GM04503 (cell line): ENCODE measurements around the gene ALPG.
"Not testable (repeated sequence)": the region's sequence is repeated elsewhere in the genome, so short reads cannot be mapped to it uniquely, and the experiment has no call there.

Experiments
- DNase-seq: peaks from one replicate; pipeline ENCODE4 v3.0.0-alpha.2; 2012; ENCODE audit warnings: low read depth

The ALPG gene

DNA sequence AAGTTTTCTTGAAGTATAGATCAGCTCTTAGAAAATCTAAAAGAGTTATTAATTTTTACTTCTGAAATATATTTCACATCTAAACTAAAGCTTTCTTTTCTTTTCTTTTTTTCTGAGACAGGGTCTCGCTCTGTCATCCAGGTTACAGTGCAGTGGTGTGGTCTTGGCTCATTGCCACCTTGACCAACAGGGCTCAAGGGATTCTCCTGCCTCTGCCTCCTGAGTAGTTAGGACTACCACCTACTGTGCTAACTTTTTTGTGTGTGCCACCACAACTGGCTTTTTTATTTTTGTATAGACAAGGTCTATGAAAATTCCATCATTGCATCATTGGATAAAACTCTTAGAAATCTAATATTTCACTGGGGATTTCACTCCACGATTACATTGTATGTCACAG is 10.0 kb upstream of the ALPG start:
- no peak for DNase-seq

DNA sequence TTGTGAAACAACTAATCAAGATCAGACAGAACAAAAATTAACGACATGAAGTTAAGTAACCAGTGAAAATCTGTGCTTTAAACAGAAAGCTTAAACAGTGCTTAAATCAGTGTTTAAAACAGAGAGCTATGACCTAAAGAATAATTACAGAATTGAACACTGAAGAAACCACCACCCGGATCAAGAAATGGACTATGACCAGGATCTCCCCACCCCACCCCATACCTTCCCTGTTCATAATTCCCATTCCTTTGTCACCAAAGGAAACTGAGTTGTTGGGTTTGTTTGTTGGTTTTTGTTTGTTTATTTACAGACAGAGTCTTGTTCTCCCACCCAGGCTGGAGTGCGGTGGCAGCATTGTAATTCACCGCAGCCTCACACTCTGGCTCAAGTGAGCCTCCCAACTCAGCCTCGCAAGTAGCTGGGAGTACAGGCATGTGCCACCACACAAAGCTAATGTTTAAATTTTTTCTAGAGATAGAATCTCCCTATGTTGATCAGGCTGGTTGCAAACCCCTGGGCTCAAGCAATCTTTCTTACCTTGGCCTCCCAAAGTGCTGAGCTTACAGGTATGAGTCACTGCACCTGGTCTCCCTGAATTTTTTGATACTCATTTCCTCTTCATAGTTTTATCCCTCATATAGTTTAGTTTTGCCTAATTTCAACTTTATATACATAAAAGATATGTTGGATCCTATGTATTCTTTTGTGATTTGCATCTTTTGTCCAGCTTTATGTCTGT is 8.2 kb upstream of the ALPG start:
- DNase-seq, result no peak

DNA sequence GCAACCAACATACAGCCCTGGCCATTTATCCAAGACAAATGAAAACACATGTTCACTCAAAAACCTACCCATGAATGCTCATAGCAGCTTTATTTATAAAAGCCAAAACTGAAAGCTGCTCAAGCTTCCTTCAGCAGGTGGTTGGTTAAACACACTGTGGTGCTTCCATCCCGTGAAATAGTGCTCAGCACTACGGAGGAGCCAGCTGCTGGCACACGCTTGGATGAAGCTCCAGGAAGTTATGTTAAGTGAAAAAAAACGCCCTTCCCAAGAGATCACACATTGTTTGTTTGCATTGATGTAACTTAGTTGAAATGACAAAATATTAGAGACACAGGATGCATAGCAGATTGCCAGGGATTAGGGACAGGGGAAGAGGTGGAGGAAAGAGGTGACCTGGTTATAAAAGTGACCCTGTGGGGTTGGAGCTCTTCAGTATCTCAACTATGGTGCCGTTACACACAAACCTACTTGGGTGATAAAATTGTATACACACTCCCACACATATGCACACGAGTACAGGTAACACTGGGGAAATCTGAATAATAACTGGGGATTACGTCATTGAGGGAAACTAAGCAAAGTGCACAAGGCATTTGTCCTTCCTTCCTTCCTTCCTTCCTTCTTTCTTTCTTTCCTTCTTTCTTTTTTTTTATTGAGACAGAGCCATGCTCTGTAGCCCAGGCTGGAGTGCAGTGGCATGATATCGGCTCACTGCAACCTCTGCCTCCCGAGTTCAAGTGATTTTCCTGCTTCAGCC is 6.2 kb upstream of the ALPG start:
- no peak for DNase-seq

DNA sequence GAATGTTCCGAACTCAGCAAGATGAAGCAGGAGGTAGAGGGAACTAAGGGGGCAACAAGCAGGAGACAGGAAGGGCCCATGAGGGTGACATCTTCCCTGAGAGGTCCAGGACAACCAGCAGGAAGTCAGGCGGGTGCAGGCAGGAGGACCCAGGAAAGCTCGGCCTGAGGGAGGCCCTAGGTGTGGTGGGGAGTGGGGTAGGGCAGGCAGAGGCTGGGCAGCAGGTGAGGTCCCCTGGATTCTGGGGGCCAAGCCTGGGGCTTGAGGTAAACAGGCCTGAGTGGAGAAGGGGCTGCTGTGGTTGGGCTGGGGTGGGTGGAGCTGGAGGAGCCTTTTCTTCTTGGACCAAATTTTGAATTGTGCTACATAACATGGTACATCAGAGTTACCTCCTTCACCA is 4.1 kb upstream of the ALPG start:
- no peak for DNase-seq

DNA sequence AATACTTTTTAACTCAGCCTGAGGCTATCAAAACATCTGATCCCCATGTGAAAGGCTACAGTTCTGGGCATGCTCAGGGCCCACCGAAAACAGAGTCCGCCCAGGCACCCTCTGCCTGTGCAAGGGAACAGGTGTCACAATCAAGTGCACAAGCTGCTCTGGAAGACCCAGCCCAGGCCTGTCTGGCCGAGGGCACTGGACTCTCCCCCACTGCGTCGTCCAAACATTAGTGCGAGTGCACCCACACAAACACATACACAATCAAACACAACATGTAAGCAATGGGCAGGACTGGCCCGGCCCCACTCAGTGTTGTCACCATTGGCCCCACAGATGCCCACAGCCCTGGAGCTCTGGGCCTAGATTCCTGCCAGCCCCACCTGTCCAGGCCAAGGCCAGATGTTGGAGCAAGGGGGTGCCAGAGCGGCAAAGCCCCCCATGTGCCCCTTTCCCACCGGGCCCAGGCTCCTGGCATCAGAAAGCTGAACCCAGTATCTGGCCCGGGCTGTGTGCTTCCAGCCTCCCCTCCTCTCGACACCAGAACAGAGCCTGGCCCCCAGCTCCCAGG is 617 bp upstream of the ALPG start:
- no peak for DNase-seq

DNA sequence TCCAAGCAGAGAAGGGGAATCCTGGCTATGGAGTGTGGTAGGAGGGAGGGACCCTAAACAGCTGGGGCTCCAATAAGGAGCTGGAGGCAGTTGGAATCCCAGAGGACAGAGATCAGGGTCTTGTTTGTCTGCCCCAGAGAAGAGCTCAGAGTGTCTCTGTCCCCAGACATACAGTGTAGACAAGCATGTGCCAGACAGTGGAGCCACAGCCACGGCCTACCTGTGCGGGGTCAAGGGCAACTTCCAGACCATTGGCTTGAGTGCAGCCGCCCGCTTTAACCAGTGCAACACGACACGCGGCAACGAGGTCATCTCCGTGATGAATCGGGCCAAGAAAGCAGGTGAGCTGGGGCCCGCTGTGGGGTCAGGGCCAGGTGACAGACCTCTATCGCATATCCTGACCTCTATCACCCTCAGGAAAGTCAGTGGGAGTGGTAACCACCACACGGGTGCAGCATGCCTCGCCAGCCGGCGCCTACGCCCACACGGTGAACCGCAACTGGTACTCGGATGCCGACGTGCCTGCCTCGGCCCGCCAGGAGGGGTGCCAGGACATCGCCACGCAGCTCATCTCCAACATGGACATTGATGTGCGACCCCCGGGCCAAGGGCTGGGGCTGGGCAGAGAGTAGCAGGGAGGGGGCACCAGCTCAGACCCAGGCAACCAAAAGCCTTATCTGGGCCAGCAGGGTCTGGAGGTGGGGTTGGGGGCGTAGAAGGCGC is 945 bp downstream of the ALPG start:
- not testable (repeated sequence) for DNase-seq

DNA sequence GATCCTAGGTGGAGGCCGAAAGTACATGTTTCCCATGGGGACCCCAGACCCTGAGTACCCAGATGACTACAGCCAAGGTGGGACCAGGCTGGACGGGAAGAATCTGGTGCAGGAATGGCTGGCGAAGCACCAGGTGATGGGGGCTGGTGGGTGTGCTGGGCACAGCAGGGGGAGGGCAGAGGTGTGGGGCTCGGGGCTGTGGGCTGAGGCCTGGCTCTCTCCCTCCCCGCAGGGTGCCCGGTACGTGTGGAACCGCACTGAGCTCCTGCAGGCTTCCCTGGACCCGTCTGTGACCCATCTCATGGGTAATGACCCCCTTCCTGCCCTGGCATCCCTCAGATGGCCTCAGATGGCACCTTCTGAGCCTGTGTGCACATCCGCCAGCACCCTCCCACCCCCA is 1.6 kb downstream of the ALPG start:
- not testable (repeated sequence) for DNase-seq

DNA sequence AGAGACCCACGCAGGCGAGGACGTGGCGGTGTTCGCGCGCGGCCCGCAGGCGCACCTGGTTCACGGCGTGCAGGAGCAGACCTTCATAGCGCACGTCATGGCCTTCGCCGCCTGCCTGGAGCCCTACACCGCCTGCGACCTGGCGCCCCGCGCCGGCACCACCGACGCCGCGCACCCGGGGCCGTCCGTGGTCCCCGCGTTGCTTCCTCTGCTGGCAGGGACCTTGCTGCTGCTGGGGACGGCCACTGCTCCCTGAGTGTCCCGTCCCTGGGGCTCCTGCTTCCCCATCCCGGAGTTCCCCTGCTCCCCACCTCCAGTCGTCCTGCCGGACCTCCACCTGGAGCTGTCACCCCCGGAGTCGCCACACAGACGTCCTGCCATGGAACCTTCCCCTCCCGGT is 3.0 kb downstream of the ALPG start:
- DNase-seq, result not testable (repeated sequence)

DNA sequence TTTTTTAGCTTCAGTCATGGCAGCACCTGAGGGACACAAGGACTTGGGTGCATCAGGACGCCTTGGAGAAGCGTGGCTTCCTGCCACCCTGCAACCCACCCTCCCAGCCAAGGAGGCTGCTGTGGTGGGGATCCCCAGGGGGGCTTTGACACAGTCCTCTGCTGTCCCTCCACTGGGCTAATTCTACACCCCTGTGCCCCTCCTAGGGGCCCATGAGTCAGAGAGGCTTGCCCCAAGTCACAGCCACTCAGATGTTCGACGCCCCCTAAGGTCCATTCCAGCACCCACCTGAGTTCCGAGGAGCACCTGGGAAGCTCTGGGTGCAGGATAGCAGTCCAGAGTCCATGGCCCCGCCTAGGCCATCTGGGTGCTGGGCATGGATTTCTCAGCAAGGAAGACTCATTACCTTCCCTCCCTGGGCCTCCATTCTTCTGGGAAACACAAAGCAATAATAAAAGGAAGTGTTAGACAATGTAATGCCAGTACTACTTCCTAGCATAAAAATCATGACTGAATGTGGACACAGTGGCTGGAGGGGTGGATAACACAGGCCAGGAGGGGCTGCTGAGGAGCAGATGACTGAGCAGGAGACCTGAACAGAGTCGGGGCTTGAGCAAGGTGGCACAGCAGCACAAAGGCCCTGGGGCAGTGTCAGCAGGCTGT is 3.7 kb downstream of the ALPG start:
- no peak for DNase-seq

DNA sequence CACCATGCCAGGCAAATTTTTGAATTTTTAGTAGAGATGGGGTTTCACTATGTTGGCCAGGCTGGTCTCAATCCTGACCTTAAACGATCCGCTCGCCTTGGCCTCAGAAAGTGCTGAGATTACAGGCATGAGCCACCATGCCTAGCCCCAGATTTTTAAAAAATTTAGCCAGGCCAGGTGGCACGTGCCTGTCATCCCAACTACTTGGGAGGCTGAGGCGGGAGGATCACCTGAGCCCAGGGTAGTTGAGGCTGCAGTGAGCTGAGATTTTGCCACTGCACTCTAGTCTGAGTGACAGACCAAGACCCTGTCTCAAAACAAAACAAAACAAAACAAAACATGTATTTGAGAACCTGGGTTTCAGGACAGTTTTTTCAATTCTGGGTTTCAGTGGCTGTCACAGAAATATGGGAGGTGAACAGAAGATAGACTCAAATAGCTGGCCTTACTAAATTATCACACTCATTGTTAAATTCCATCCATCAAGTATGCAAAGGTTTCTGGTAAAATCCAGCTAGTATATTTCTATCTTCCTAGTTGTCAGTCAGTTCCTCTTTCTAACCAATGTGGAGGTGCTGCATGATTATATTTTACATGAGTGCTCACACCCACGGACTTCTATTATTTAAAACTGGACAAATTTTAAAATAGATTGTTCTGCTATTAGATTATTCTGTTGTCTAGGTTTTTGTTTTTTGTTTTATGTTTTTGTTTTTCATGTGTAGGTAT is 5.4 kb downstream of the ALPG start:
- no peak for DNase-seq

DNA sequence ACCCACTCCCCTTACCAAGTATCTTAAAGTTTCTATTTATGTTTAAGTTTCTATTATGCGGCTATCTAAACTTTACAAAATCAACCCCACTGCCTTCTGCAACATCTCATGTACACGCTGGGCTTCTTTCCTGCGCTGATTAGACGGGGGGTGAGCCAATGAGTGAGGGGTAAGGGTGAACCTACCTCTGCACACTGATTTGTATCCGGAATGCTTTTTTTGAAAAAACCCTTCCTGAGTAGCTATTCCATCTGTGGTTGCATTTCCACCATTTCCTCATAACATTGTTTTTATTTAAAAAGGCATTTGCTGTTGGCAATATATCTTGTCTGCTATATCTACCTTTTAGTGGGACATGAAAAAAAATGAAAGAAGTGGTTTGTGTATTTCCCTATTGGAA is 6.3 kb downstream of the ALPG start:
- DNase-seq, result no peak

DNA sequence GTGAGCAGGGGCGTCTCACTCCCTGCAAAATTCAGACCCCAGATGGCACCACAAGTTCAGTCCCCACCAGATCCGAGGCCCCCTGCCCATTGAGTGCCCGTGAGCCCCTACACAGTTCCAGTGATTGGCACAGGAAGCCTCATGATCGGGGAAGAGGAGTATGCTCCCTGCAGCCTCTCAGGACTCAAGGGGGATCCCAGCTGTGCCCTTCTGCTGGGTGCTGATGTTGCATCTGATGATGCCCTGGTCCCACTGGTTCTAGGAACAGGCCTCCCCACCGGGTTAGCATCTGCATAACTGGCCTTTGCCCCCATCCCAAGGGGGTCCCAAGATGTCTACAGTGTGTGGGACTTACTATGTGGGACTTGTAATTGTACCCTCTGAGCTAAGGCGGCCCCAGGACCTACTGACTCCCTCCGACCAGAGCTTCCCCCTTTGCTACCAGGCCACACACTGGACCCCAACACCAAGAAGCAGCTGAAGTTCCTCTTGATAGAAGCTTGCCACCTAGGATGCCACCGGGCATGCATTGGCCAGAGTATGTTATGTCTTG is 8.6 kb downstream of the ALPG start:
- no peak for DNase-seq

DNA sequence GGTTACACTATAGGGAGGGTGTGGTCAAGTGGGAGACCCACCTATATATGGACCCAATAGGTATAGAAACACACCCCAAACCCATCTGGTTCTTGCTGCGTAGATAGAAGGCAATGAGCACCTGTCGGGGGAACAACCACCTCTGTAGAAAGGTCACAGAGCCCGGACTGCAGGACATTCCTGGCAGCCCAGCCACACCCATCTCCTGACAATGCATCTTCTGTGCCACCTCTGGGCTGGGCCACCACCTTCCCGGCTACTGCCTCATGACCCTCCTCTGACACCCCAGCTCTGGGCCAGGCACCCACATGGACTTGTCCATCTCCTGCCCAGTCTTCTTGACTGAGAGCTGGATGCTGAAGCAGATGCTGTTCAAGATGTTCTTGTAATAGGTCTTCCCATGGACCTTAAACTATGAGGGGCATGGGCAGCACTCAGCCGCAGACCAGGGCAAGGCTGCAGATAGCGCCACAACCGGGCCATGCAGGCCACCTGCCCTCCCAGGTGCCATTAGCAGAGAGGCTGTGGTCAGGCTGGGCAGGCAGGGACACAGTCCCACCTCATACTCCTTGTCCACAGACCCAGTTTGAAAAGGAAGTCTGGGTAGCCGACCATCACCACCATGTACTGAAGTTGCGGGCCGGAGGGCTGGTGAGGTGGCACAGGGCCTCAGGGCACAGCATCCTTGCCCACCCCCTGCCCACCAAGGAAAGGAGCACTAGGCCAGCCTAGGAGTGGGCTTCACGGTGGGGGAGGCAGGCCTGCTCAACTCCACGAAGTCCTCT is 9.3 kb downstream of the ALPG start:
- no peak for DNase-seq

DNA sequence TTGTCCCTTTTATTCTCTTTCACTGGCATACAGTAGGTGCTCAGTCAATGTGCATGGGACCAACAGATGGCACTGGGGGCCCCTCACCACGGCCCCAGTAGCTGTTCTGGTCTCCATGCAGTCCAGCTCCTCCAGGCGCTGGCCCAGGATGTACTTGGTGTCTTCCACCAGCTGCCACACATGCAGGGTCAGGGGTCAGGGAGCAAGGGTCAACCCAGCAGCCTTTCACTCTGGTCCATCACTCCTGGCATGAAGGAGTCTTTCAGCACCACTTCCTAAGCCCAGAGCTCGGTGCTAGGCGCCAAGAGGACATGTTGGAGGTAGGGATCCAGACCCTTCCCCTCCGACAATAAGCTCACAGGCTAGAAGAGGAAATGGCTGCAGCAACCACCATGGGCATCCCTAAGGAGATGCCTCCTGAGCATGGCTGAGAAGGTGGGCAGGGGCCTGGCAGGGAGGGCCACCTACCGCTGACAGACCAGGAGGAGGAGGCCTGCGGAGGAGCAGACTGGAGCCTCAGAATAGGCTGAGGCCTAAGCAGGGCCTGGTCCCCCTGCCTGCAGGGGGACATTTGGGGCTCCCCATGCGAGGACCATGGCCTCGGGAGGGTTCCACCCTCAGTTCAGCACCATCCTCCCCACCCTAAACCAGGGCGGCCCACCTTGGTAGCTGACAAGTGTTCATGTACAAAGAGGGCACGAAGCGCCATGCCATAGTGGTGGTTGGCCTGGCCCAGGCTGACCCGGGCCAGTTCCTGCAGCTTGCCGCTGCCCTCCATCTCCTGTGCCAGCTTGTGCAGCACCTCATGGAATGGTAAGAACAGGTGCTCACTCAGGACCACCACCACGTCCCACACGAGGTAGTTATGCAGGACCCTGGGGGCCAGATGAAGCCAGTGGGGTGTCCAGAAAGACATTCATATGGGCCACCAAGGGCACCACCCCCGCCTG is 10.2 kb downstream of the ALPG start:
- DNase-seq, result no peak

DNA sequence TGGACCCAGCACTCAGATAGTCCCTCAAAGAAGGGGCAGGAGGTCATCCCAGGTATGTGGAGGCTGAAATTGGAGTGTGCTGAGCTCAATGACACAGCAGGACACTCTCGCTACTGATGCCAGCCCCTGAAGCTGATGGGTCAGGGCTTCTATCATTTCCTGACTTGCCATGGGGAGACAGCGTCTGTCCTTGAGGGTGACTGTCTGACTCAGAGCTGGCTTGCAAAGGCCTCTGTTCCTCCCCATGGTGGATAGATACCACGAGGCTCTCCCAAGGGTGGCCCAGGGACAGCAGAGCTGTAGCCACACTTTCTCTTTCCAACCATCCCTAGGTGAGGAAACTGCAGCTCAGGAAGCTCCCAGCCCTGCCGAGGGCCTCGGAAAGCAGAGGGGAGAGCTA is 10.8 kb downstream of the ALPG start:
- no peak for DNase-seq

DNA sequence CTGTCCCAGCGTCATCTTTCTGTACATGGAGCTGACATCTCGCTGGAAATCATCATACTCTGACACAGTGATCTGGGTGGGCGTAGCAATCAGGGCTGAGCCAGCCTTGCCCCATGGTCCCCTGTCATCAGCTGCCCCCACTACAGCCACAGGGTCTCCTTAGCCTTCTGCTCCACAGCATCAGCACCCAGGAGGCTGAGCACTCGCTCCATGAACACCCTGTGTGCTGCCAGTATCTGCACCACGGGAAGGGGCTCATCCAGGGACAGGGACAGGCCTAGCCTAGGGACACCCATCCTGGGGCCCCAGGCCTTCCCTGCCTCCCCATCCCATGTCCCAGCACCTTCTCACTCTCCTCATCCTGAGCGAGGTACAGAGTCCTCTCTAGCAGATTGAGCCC is 11.4 kb downstream of the ALPG start:
- no peak for DNase-seq

DNA sequence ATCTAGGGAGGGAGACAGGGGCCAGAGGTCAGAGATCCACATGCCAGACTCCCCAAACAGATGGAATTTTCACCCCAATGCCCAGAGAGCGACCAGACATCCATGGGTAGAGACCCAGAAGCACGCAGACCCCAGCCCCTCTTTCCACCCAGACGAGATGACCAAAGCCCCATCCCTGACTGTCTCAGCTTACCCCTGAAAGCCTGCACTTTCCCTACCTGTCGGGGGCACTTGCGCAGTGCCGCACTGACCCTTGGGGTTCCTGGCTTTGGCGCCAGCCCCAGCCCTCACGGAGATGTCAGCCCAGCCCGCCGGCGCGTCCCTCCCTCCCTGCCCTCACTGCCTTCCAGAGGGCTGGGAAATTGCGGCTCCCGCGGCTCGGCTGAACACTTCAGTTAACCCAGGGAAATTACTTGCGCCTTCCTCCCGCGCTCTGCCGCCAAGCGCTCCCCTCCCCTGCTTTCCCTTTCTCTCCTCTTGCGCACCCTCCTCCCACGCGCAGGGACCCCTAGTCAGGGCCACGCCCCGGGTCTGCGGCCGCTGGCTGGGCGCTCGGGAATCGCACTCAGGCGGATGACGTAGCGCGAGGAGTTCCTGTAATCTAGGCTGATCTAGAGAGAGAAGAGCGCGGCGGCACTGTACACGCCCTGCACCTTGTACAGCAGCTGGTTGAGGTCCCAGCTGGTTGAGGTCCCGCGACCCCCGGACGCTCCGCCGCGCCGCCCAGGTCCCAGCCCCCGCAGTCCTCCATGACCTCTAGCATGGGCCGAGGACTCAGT is 12.0 kb downstream of the ALPG start:
- no peak for DNase-seq
